HG02763 (cell line): ENCODE results near the gene ANKFY1.

Experiments
- ATAC-seq: cut with Tn5 transposase; IDR thresholded peaks from one replicate; pipeline ENCODE4 v1.9.1; 2021; ENCODE audit warnings: mild to moderate bottlenecking, moderate library complexity; ENCODE audit not compliant: unreplicated experiment

The ANKFY1 gene

GRCh38 chr17:4127555-4127954 is 136.2 kb downstream of the ANKFY1 start:
- no peak for ATAC-seq

GRCh38 chr17:4125552-4125951 is 138.2 kb downstream of the ANKFY1 start:
- ATAC-seq = no peak

GRCh38 chr17:4124999-4125398 is 138.8 kb downstream of the ANKFY1 start:
- no peak for ATAC-seq

- no peak for ATAC-seq
These were observed 143.4 kb downstream of the ANKFY1 start for GRCh38 chr17:4120332-4120731.

GRCh38 chr17:4119299-4119698 is 144.5 kb downstream of the ANKFY1 start:
- ATAC-seq = no peak

GRCh38 chr17:4118015-4118743 is 145.6 kb downstream of the ANKFY1 start:
- no peak for ATAC-seq

- ATAC-seq = no peak
These were observed 147.3 kb downstream of the ANKFY1 start for GRCh38 chr17:4116516-4116915.
